ENCODE results near the gene COPG1.

COPG1 gene

GRCh38 chr3:129228891-129229585 lies 20.4 kb upstream of the COPG1 start:
- Histone ChIP-seq H3K36me3 (ENCODE audit: control insufficient read depth, low read depth, low read length) (no peaks in the 10 kb centered on the region), H3K4me3 (ENCODE audit: low read length) (peak overlapping the region; percentile 5), H3K27me3 (ENCODE audit: control insufficient read depth, insufficient read depth, low read length) (no peaks in the 10 kb centered on the region), H3K4me1 (ENCODE audit: control insufficient read depth, low read depth, low read length) (peaks cover 7% of the 10 kb centered on the region), H3K9me3 (ENCODE audit: control insufficient read depth, low read depth, low read length) (no peaks in the 10 kb centered on the region), H3K27ac (ENCODE audit: low read length) (peak overlapping the region; percentile 26), H3K9ac (ENCODE audit: low read length) (no peak overlapping the region)

GRCh38 chr3:129230311-129231019 lies 18.9 kb upstream of the COPG1 start:
- Histone ChIP-seq H3K36me3 (ENCODE audit: control insufficient read depth, low read depth, low read length) (no peaks in the 10 kb centered on the region), H3K27ac (ENCODE audit: low read length) (no peak overlapping the region), H3K9ac (ENCODE audit: low read length) (no peak overlapping the region), H3K27me3 (ENCODE audit: control insufficient read depth, insufficient read depth, low read length) (no peaks in the 10 kb centered on the region), H3K4me1 (ENCODE audit: control insufficient read depth, low read depth, low read length) (peaks cover 7% of the 10 kb centered on the region), H3K9me3 (ENCODE audit: control insufficient read depth, low read depth, low read length) (no peaks in the 10 kb centered on the region), H3K4me3 (ENCODE audit: low read length) (no peak overlapping the region)

- Histone ChIP-seq H3K9ac (ENCODE audit: low read length) (no peak overlapping the region), H3K4me1 (ENCODE audit: control insufficient read depth, low read depth, low read length) (peaks cover 7% of the 10 kb centered on the region), H3K9me3 (ENCODE audit: control insufficient read depth, low read depth, low read length) (no peaks in the 10 kb centered on the region), H3K4me3 (ENCODE audit: low read length) (no peak overlapping the region), H3K27me3 (ENCODE audit: control insufficient read depth, insufficient read depth, low read length) (no peaks in the 10 kb centered on the region), H3K27ac (ENCODE audit: low read length) (no peak overlapping the region), H3K36me3 (ENCODE audit: control insufficient read depth, low read depth, low read length) (no peaks in the 10 kb centered on the region)
Observed at GRCh38 chr3:129231331-129232119, 17.9 kb upstream of the COPG1 start.

- H3K27ac ChIP-seq (ENCODE audit: low read length) = no peak overlapping the region
- H3K36me3 ChIP-seq (ENCODE audit: control insufficient read depth, low read depth, low read length) = no peaks in the 10 kb centered on the region
- H3K27me3 ChIP-seq (ENCODE audit: control insufficient read depth, insufficient read depth, low read length) = no peaks in the 10 kb centered on the region
- H3K9ac ChIP-seq (ENCODE audit: low read length) = no peak overlapping the region
- H3K4me3 ChIP-seq (ENCODE audit: low read length) = no peak overlapping the region
- H3K4me1 ChIP-seq (ENCODE audit: control insufficient read depth, low read depth, low read length) = peaks cover 6% of the 10 kb centered on the region
- no peaks in the 10 kb centered on the region for H3K9me3 ChIP-seq (ENCODE audit: control insufficient read depth, low read depth, low read length)
Observed at GRCh38 chr3:129233538-129233937, 15.9 kb upstream of the COPG1 start.

- no peak overlapping the region for H3K27ac ChIP-seq (ENCODE audit: low read length)
- H3K27me3 ChIP-seq (ENCODE audit: control insufficient read depth, insufficient read depth, low read length) = no peaks in the 10 kb centered on the region
- no peak overlapping the region for H3K4me3 ChIP-seq (ENCODE audit: low read length)
- H3K36me3 ChIP-seq (ENCODE audit: control insufficient read depth, low read depth, low read length) = no peaks in the 10 kb centered on the region
- no peak overlapping the region for H3K9ac ChIP-seq (ENCODE audit: low read length)
- no peaks in the 10 kb centered on the region for H3K9me3 ChIP-seq (ENCODE audit: control insufficient read depth, low read depth, low read length)
- H3K4me1 ChIP-seq (ENCODE audit: control insufficient read depth, low read depth, low read length) = peaks cover 2% of the 10 kb centered on the region
Observed at GRCh38 chr3:129234441-129234840, 15.0 kb upstream of the COPG1 start.

GRCh38 chr3:129235344-129235917 lies 14.0 kb upstream of the COPG1 start:
- Histone ChIP-seq H3K9me3 (ENCODE audit: control insufficient read depth, low read depth, low read length) (no peaks in the 10 kb centered on the region), H3K4me1 (ENCODE audit: control insufficient read depth, low read depth, low read length) (peaks cover 4% of the 10 kb centered on the region), H3K27ac (ENCODE audit: low read length) (no peak overlapping the region), H3K36me3 (ENCODE audit: control insufficient read depth, low read depth, low read length) (no peaks in the 10 kb centered on the region), H3K9ac (ENCODE audit: low read length) (no peak overlapping the region), H3K4me3 (ENCODE audit: low read length) (no peak overlapping the region), H3K27me3 (ENCODE audit: control insufficient read depth, insufficient read depth, low read length) (no peaks in the 10 kb centered on the region)

- no peaks in the 10 kb centered on the region for H3K36me3 ChIP-seq (ENCODE audit: control insufficient read depth, low read depth, low read length)
- H3K9ac ChIP-seq (ENCODE audit: low read length) = no peak overlapping the region
- peaks cover 4% of the 10 kb centered on the region for H3K4me1 ChIP-seq (ENCODE audit: control insufficient read depth, low read depth, low read length)
- no peaks in the 10 kb centered on the region for H3K9me3 ChIP-seq (ENCODE audit: control insufficient read depth, low read depth, low read length)
- no peaks in the 10 kb centered on the region for H3K27me3 ChIP-seq (ENCODE audit: control insufficient read depth, insufficient read depth, low read length)
- H3K4me3 ChIP-seq (ENCODE audit: low read length) = no peak overlapping the region
- no peak overlapping the region for H3K27ac ChIP-seq (ENCODE audit: low read length)
Observed at GRCh38 chr3:129238945-129239705, 10.3 kb upstream of the COPG1 start.

GRCh38 chr3:129239991-129240390 lies 9.4 kb upstream of the COPG1 start:
- Histone ChIP-seq H3K4me3 (ENCODE audit: low read length) (no peak overlapping the region), H3K27me3 (ENCODE audit: control insufficient read depth, insufficient read depth, low read length) (no peaks in the 10 kb centered on the region), H3K36me3 (ENCODE audit: control insufficient read depth, low read depth, low read length) (no peaks in the 10 kb centered on the region), H3K9me3 (ENCODE audit: control insufficient read depth, low read depth, low read length) (no peaks in the 10 kb centered on the region), H3K9ac (ENCODE audit: low read length) (no peak overlapping the region), H3K27ac (ENCODE audit: low read length) (no peak overlapping the region), H3K4me1 (ENCODE audit: control insufficient read depth, low read depth, low read length) (peaks cover 4% of the 10 kb centered on the region)

GRCh38 chr3:129240436-129240835 lies 9.0 kb upstream of the COPG1 start:
- no peaks in the 10 kb centered on the region for H3K36me3 ChIP-seq (ENCODE audit: control insufficient read depth, low read depth, low read length)
- no peak overlapping the region for H3K9ac ChIP-seq (ENCODE audit: low read length)
- peaks cover 4% of the 10 kb centered on the region for H3K4me1 ChIP-seq (ENCODE audit: control insufficient read depth, low read depth, low read length)
- no peak overlapping the region for H3K27ac ChIP-seq (ENCODE audit: low read length)
- no peaks in the 10 kb centered on the region for H3K9me3 ChIP-seq (ENCODE audit: control insufficient read depth, low read depth, low read length)
- no peaks in the 10 kb centered on the region for H3K27me3 ChIP-seq (ENCODE audit: control insufficient read depth, insufficient read depth, low read length)
- no peak overlapping the region for H3K4me3 ChIP-seq (ENCODE audit: low read length)

- Histone ChIP-seq H3K4me3 (ENCODE audit: low read length) (no peak overlapping the region), H3K9ac (ENCODE audit: low read length) (no peak overlapping the region), H3K9me3 (ENCODE audit: control insufficient read depth, low read depth, low read length) (no peaks in the 10 kb centered on the region), H3K36me3 (ENCODE audit: control insufficient read depth, low read depth, low read length) (no peaks in the 10 kb centered on the region), H3K4me1 (ENCODE audit: control insufficient read depth, low read depth, low read length) (peaks cover 4% of the 10 kb centered on the region), H3K27me3 (ENCODE audit: control insufficient read depth, insufficient read depth, low read length) (no peaks in the 10 kb centered on the region), H3K27ac (ENCODE audit: low read length) (no peak overlapping the region)
Observed at GRCh38 chr3:129245141-129245540, 4.3 kb upstream of the COPG1 start.
